Stimulated activated CD4-positive, alpha-beta T cell treated with anti-CD3 and anti-CD28 coated beads, Interleukin-15, amount 100 ng/mL, for 24 hours (primary cell): ENCODE results near the gene TIAM1.

ENCODE experiments used
- DNase-seq: peaks from one replicate; pipeline ENCODE4 v3.0.0-alpha.2; 2020

TIAM1 gene

GRCh38 chr21:31132574-31133242 is 211.4 kb downstream of the TIAM1 start:
- peak; percentile 73 for DNase-seq

GRCh38 chr21:31130821-31131220 is 213.2 kb downstream of the TIAM1 start:
- no peak for DNase-seq

GRCh38 chr21:31128234-31128633 is 215.8 kb downstream of the TIAM1 start:
- DNase-seq, result no peak

- DNase-seq, result no peak
These were observed 220.1 kb downstream of the TIAM1 start for GRCh38 chr21:31124010-31124409.

GRCh38 chr21:31119199-31119598 is 224.9 kb downstream of the TIAM1 start:
- no peak for DNase-seq

GRCh38 chr21:31117128-31117916 is 226.7 kb downstream of the TIAM1 start:
- peak; percentile 19 for DNase-seq

- DNase-seq, result no peak
These were observed 228.8 kb downstream of the TIAM1 start for GRCh38 chr21:31115249-31115648.

- no peak for DNase-seq
These were observed 233.0 kb downstream of the TIAM1 start for GRCh38 chr21:31111093-31111492.

- no peak for DNase-seq
These were observed 233.6 kb downstream of the TIAM1 start for GRCh38 chr21:31110430-31110829.

GRCh38 chr21:31107871-31108270 is 236.2 kb downstream of the TIAM1 start:
- no peak for DNase-seq

- DNase-seq, result no peak
These were observed 236.8 kb downstream of the TIAM1 start for GRCh38 chr21:31107176-31107785.

- no peak for DNase-seq
These were observed 240.3 kb downstream of the TIAM1 start for GRCh38 chr21:31103571-31104265.

GRCh38 chr21:31103163-31103562 is 240.9 kb downstream of the TIAM1 start:
- DNase-seq, result no peak

GRCh38 chr21:31099122-31099521 is 244.9 kb downstream of the TIAM1 start:
- no peak for DNase-seq

- DNase-seq, result peak; percentile 81
These were observed 245.5 kb downstream of the TIAM1 start for GRCh38 chr21:31098576-31099005.

- no peak for DNase-seq
These were observed 251.0 kb downstream of the TIAM1 start for GRCh38 chr21:31092832-31093625.

GRCh38 chr21:31090376-31090775 is 253.7 kb downstream of the TIAM1 start:
- no peak for DNase-seq

- DNase-seq, result no peak
These were observed 255.6 kb downstream of the TIAM1 start for GRCh38 chr21:31088474-31088751.

GRCh38 chr21:31087639-31088473 is 256.2 kb downstream of the TIAM1 start:
- DNase-seq, result no peak

GRCh38 chr21:31084689-31085088 is 259.4 kb downstream of the TIAM1 start:
- DNase-seq, result no peak

- no peak for DNase-seq
These were observed 265.3 kb downstream of the TIAM1 start for GRCh38 chr21:31078796-31079195.

GRCh38 chr21:31078216-31078615 is 265.8 kb downstream of the TIAM1 start:
- DNase-seq, result no peak
